Measurements from ENCODE around the gene CACNA1H.

GRCh38 chr16:1167276-1168107, 14.6 kb downstream of the CACNA1H start:
- TF ChIP-seq CTCF (IDR thresholded peaks at IDR 0.05), result no peak
- TF ChIP-seq POLR2AphosphoS5 (IDR thresholded peaks at IDR 0.05; ENCODE audit: low read depth, low read length), result no peak
- TF ChIP-seq REST (IDR thresholded peaks at IDR 0.05; ENCODE audit: insufficient read depth in 1 of 2, low read depth in 2 of 2, low read length in 1 of 2), result no peak
- no peak for TF ChIP-seq TCF7L2 (IDR thresholded peaks at IDR 0.05; ENCODE audit: low read depth, low read length)
